GM19043 (cell line): ENCODE measurements around the gene ARMC2.
"Not testable (repeated sequence)": the region's sequence is repeated elsewhere in the genome, so short reads cannot be mapped to it uniquely, and the experiment has no call there.

Experiments used
- ATAC-seq: cut with Tn5 transposase; IDR thresholded peaks from one replicate; pipeline ENCODE4 v1.9.1; 2021; ENCODE audit warnings: low read depth; ENCODE audit not compliant: unreplicated experiment

ARMC2 gene

GRCh38 chr6:108947114-108947854 lies 99.1 kb downstream of the ARMC2 start:
- ATAC-seq: no peak

DNA sequence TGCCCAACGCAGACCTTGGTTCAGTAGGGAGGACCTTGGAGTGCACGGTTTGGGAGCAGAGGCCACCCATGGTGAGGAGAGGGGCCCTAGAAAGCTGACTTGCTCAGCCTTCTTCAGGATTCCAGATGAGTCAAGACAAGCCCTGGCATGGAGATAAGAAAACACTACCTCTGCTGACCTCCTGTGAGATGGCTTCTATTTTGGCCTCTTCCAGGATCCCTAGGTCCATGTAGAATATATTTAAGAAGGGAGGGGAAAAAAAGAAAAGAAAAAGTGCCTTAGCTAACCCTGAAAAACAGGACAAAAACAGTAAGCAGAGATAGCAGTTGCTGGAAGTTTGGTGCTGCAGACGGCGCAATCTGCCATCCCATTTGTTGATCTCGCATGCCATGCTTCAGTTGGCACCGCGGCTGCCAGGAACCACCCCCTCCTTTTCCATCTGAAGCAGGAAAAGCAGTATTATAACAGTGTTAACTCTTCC lies 100.0 kb downstream of the ARMC2 start:
- no peak for ATAC-seq

DNA sequence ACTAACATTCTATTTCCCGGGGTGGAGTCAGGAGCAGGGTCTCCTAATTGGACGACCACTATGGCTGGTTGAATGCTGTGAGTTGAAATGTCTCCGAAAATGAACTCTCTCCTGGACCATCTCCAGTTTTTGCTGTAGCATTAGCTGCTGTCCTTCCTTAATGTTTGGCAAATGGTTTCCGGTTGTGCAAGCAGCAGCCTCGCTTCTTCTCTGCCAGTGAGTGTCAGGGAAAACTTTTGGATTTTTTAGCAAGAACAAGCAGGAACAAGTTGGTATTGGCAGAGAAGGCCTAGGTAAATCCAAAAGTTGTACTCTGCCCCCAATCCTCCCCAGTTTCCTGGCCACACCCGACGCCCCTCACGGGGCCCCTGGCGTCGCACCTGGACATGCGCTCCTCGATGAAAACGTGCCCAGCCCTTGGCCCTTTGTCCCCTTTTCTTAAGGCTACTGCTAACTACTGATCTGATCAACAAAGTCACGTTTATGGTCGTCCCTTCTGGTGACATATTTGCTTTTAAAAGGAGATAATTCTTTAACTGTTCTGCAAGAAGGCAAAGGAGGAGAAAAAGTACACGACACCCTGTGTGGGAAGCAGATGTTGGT lies 103.2 kb downstream of the ARMC2 start:
- no peak for ATAC-seq

DNA sequence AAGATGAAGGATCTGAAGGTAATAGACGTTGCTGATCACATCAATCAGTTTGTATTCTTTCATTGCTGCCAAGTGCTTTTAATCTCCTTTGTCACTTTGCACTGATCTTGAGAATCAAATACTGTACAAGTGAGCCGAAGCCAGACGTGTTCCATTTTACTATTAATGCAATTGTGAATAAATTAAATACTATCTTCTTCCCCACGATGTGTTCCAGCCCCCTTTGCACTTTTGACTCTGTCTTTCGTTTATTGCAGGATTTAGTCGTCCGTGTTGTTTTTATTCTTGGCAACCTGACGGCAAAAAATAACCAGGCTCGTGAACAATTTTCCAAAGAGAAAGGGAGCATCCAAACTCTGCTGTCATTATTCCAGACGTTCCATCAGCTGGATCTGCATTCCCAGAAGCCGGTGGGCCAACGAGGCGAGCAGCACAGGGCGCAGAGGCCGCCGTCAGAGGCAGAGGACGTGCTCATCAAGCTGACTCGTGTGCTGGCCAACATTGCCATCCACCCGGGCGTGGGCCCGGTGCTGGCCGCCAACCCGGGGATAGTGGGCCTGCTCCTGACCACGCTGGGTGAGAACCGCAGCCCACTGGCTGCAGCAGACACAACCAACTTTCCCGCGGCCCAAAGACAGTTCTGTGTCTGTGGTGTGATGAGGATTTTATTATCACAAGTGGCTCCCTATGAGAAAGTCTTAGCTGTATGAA lies 104.7 kb downstream of the ARMC2 start:
- no peak for ATAC-seq

DNA sequence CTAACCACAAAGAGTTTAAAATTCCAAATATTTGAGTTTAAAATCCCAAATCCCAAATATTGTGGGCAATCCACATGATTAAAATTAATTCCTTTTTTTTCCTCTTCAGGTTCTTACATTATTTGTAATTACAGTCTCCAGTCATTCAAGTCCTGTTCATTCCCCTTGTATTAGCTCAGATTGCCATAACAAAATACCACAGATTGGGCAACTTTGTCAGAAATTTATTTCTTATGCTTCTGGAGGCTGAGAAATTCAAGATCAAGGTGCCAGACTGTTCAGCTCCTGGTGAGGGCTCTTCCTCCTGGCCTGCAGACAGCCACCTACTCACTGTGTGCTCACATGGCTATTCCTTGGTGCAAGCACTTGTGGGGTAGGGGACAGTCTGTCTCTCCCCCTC lies 105.5 kb downstream of the ARMC2 start:
- ATAC-seq: no peak

DNA sequence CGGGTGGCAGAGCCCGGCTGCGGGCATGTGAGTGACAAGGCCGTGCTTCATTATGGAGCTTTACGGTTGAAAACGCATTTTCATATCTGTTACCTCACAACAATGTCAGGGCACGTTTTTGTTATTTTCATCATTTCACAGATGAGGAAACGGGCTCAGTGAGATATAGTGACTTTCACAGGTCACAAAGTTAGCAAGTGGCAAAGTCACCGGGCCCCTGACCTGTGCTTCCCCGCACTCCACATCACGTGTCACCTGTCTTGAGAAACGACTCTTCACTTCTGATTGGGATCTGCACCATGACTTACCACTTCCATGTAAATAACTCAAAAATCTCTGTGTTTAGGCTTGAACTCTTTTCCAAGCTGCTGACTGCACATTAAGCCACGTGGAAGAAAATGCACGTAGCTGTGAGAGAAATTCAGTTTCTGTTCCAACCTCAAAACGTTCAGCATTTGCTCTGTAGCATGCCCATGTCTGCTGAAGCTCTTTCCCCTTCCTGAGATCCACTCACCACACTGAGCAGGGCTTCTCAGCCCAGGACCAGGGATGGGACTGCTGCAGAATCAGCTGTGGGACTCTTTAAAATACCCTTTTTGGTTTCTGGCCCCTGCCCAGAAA lies 107.2 kb downstream of the ARMC2 start:
- ATAC-seq: no peak

- ATAC-seq: no peak
Observed at GRCh38 chr6:108957221-108957620, 109.0 kb downstream of the ARMC2 start.

DNA sequence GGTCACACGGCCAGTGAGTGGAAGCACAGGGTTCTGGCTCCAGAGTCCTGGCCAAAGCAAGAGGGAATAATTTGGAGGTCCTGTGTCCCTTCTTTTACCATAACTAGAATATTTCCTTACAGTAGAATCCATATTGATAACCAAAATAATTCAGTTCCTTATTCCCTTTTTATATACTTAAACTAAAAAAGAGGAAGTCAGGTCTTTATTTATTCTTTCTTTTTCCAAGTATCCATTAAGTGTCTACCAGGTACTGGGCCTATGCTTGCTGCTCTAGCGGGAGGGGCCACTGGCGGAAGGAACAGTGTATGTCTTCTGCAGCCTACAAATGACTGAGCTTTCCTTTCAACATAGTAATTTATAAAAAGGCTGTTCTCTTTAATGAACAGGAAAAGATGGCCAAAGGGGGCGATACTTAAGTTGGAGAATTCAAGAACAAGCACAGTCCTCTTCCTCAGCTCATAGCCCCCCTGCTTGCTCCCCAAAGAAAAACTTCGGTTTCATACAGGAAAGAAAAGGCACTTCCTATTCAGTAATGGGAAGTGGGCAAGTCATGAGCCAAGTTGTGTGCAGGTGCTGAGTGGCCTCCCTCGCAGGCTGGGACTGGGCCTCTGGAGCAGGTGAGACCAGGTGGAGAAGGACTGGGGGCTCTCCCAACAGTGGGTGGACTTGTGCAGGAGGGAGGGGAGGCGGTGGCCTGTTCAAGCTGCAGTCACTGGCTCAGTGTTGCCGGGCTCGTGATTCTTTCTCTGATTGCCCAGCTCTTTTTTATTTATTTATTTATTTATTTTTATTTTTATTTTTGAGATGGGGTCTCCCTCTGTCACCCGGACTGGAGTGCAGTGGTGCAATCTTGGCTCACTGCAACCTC lies 110.9 kb downstream of the ARMC2 start:
- no peak for ATAC-seq

DNA sequence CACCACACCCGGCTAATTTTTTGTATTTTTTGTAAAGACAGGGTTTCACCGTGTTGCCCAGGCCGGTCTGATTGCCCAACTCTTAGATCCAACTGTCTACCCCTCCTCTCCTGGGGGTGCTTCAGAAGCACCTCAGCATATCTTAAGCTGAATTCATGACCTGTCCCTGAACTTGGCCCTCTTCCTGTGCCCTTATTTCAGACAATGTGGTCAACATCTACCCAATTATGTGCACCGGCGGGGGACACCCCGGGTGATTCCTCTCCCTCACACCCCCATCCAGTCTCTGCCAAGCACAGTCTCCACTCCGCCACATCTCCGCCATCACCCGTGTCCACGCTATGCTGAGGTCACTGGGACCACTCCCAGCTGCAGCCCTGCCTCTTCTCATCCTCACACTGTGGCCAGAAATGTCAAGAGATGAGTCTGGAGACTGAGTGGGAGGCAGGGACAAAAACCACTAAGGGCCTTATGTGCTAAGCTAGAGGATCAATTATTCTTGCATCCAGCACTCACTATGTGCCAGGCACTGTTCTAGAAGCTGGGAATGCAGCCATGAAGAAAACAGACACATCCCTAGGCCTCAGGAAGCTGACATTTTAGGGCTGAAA lies 111.9 kb downstream of the ARMC2 start:
- ATAC-seq: no peak

- no peak for ATAC-seq
Observed at GRCh38 chr6:108960601-108961000, 112.4 kb downstream of the ARMC2 start.

DNA sequence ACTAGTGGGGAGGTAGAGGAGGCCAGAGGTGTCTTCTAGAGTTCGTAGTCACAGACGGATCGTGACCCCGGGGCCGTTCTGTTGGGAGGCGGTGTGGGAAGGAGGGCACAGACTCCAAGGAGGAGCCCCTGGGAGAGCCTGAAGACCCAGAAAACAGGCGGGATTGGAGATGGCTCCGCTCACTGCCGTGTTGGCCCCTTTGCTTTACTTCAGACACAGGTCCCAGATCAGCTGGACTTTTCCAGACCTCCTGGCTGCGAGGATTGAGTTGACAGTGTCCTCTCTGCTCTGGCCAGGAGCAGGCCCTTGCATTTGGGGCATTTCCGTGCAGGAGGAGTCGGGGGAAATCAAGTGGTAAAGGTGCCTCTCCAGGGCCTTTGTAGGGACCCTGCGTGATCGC lies 112.9 kb downstream of the ARMC2 start:
- ATAC-seq: no peak

GRCh38 chr6:108961985-108962384 lies 113.8 kb downstream of the ARMC2 start:
- ATAC-seq: no peak

- ATAC-seq: no peak
Observed at GRCh38 chr6:108966251-108966650, 118.0 kb downstream of the ARMC2 start.

GRCh38 chr6:108966855-108967755 lies 118.9 kb downstream of the ARMC2 start:
- ATAC-seq: no peak

DNA sequence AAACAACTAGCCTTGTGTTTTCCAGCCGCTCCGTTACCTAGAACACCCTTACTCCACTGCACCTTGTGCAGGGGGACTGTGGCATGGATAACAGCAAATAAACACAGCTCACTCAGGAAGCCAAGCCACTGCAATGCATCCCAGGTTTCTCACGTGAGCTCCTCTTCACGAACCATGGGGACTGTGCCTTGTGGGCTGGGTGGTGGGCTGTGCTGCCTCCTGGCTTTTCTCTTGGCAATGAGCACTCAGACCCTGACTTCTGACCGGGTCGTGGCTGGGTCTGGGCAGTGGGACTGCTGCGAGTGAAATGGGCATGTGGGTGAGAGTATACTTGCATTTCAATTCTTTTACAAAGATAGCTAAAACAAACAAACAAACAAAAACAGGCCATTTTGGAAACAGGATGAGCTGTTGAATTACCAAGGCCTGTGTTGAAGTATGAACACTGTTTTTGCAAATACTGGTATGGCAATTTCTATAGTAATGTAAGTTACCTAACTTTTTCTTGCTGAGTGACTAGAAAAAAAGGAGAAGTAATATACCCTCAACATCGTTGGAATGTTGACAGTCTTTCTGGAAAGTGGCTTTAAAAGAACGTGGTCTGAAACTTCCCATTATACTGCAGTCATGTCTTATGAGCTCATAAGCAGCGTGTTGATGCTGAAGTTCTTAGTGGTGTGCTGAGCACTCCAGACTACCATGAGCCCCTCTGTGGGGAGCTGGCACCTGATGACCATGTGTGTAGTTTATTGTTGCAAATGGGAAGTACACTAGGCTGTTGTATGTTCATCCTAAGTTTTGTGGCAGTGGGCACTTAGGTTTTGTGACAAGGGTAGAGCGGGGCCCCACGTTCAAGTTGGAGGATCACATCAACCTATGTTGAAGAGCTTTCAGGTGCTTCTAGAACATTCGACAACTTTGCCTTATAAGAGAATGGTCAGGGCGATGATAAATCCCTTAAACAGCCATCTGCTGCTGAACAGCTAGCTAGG lies 120.4 kb downstream of the ARMC2 start:
- no peak for ATAC-seq

GRCh38 chr6:108969776-108970175 lies 121.6 kb downstream of the ARMC2 start:
- ATAC-seq: no peak

DNA sequence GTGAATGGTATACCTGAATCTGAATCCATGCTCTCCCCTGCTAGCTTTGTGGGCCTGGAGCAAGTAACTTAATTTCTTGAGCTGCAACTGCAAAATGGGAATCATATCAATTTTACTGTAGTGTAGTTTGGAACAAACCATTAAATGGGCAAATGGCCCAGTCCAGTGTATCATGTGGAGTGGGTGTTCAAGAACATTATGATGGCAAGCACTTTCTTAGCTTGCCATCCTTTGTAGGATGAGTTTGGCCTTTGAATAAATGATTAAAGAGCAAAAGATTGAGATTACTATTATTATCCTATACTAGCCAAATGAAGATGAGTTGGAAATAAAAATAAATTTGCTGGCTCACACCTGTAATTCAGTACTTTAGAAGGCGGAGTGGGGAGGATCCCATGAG lies 126.0 kb downstream of the ARMC2 start:
- no peak for ATAC-seq

GRCh38 chr6:108978638-108979037 lies 130.4 kb downstream of the ARMC2 start:
- ATAC-seq: not testable (repeated sequence)
